Lung microvascular endothelial cell (primary cell): Measurements from ENCODE around the gene TULP3. TPM values are rescaled to one million over a fixed set of nuclear protein-coding genes. Genes with fewer than 3 reads are reported as not detected.

ENCODE experiments used
- DNase-seq, 2 donors: peaks; one replicate each; pipeline versions ENCODE4 v3.0.0 to v3.0.0-alpha.2; 2010; ENCODE audit warnings: low read depth in 2 of 2
- total RNA-seq: library from RNA; depleted of rRNA; stranded (reverse); fragments of >200 nt; gene quantifications from 2 replicates; pipeline ENCODE4 v1.2.1, GENCODE V29; 2014

TULP3 gene
- total RNA-seq, 1 donor from 2014 or later, result 15.9 TPM

- DNase-seq, result peak; percentile 53 to 75
These were observed 73.1 kb downstream of the TULP3 start for GRCh38 chr12:2963760-2964292.

- no peak for DNase-seq
These were observed 77.0 kb downstream of the TULP3 start for GRCh38 chr12:2967651-2968050.

GRCh38 chr12:2970744-2971143 is 80.1 kb downstream of the TULP3 start:
- peak in 1 of 2 donors; percentile 45 for DNase-seq

- DNase-seq, result no peak
These were observed 82.9 kb downstream of the TULP3 start for GRCh38 chr12:2973566-2973965.

GRCh38 chr12:2974560-2974971 is 83.9 kb downstream of the TULP3 start:
- DNase-seq, result peak; percentile 38 to 70

GRCh38 chr12:2976581-2976996 is 85.9 kb downstream of the TULP3 start:
- DNase-seq, result no peak

GRCh38 chr12:2977776-2978175 is 87.1 kb downstream of the TULP3 start:
- no peak for DNase-seq

GRCh38 chr12:2979806-2980205 is 89.1 kb downstream of the TULP3 start:
- DNase-seq, result no peak

GRCh38 chr12:2980630-2981029 is 89.9 kb downstream of the TULP3 start:
- DNase-seq, result no peak

- DNase-seq, result no peak
These were observed 91.7 kb downstream of the TULP3 start for GRCh38 chr12:2982361-2982760.

GRCh38 chr12:2984249-2984648 is 93.6 kb downstream of the TULP3 start:
- DNase-seq, result no peak

- no peak for DNase-seq
These were observed 94.0 kb downstream of the TULP3 start for GRCh38 chr12:2984698-2985097.

- DNase-seq, result peak in 1 of 2 donors; percentile 69
These were observed 96.2 kb downstream of the TULP3 start for GRCh38 chr12:2986876-2987275.

- no peak for DNase-seq
These were observed 97.8 kb downstream of the TULP3 start for GRCh38 chr12:2988494-2988893.

Other genes starting within 250 kb of the TULP3 start
- 24.8 and 44.0 TPM in 2 replicates for gene FKBP4, start 95.9 kb upstream of the TULP3 start, total RNA-seq
- 7.6 and 12.1 TPM in 2 replicates for gene ITFG2, start 78.2 kb upstream of the TULP3 start, total RNA-seq
- not detected in 2 replicates for gene NRIP2, start 55.9 kb upstream of the TULP3 start, total RNA-seq
- gene TEX52, start 33.9 kb upstream of the TULP3 start, total RNA-seq, result not detected in 2 replicates
- gene FOXM1, start 13.7 kb upstream of the TULP3 start, total RNA-seq, result 1.6 and 3.7 TPM in 2 replicates
- gene RHNO1, start 13.7 kb upstream of the TULP3 start, total RNA-seq, result 17.1 and 17.9 TPM in 2 replicates
- 18.3 and 19.2 TPM in 2 replicates for gene TEAD4, start 68.5 kb downstream of the TULP3 start, total RNA-seq
- 74.1 and 83.7 TPM in 2 replicates for gene TSPAN9, start 186.5 kb downstream of the TULP3 start, total RNA-seq